Uterus (tissue), 4 donors: ENCODE data around the gene LRP4. TPM values are rescaled to one million over a fixed set of nuclear protein-coding genes. Genes with fewer than 3 reads are reported as not detected.

ENCODE experiments used
- total RNA-seq, 4 donors: library from RNA; depleted of rRNA in 3 of 4; stranded (reverse); fragments of >200 nt in 3 of 4; gene quantifications; one replicate each; pipeline versions ENCODE4 v1.1.0 to v1.2.4, GENCODE V29; 2014 to 2023
- donor health status: DM: yes; HTN: yes; CAD: no.

Gene LRP4
- total RNA-seq, 4 donors from 2014 or later = 0.77 to 21.2 (median 9.3) TPM

Other genes starting within 250 kb of the LRP4 start
- gene ARHGAP1, start 217.9 kb downstream of the LRP4 start, total RNA-seq = 100 to 1,000 TPM in 1 of 4 donors, 10 to 100 TPM in 3; 27.9 to 114 (median 37.3) TPM
- 10 to 100 TPM in 1 of 4 donors, 1 to 10 TPM in 2, under 1 TPM in 1; 0.88 to 10.5 (median 8.0) TPM for gene ZNF408, start 217.5 kb downstream of the LRP4 start, total RNA-seq
- gene F2, start 199.3 kb downstream of the LRP4 start, total RNA-seq = under 1 TPM in 1 of 4 donors, not detected in 3; 0.27 TPM
- gene CKAP5, start 72.3 kb downstream of the LRP4 start, total RNA-seq = 10 to 100 TPM; 19.7 to 88.8 (median 44.2) TPM
- gene CSTPP1, start 18.2 kb upstream of the LRP4 start, total RNA-seq = 10 to 100 TPM in 2 of 4 donors, 1 to 10 TPM in 2; 4.9 to 33.8 (median 19.5) TPM